Lower leg skin (tissue), 3 donors: ENCODE results near the gene COL24A1.

ENCODE experiments used
- POLR2A ChIP-seq, 2 donors: fragments of 450-650 bp; IDR thresholded peaks; one replicate each; pipeline ENCODE4 v1.6.1; 2016 to 2017; ENCODE audit warnings: antibody characterized with exemption in 2 of 2, mild to moderate bottlenecking in 1 of 2, moderate library complexity in 1 of 2
- TF ChIP-seq, protein P1 (sequence below), 3 donors: fragments of 450-650 bp; IDR thresholded peaks; one replicate each; pipeline ENCODE4 v1.5.1; 2016; ENCODE audit warnings: antibody characterized with exemption in 3 of 3, mild to moderate bottlenecking in 3 of 3, moderate library complexity in 2 of 3

DNA sequence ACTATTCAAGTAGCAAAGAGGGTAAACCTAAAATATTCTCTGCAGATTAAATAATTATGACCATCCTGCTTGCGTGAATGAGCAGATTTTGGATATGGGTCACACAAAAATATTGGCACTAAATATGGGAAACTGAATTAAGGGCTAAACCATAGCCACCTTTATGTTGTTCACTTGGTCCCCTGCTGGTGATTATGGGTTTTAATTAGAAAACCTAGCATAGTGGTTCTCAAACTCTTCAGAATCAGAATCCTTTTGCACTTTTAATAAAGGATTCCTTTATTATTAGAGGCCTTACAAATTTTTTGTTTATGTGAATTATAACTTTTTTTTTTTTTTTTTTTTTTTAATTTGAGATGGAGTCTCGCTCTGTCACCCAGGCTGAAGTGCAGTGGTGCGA is 409.8 kb downstream of the COL24A1 start:
- TF ChIP-seq, protein P1, sequence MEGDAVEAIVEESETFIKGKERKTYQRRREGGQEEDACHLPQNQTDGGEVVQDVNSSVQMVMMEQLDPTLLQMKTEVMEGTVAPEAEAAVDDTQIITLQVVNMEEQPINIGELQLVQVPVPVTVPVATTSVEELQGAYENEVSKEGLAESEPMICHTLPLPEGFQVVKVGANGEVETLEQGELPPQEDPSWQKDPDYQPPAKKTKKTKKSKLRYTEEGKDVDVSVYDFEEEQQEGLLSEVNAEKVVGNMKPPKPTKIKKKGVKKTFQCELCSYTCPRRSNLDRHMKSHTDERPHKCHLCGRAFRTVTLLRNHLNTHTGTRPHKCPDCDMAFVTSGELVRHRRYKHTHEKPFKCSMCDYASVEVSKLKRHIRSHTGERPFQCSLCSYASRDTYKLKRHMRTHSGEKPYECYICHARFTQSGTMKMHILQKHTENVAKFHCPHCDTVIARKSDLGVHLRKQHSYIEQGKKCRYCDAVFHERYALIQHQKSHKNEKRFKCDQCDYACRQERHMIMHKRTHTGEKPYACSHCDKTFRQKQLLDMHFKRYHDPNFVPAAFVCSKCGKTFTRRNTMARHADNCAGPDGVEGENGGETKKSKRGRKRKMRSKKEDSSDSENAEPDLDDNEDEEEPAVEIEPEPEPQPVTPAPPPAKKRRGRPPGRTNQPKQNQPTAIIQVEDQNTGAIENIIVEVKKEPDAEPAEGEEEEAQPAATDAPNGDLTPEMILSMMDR (IDR thresholded peaks at IDR 0.05): no peak
- TF ChIP-seq POLR2A (IDR thresholded peaks at IDR 0.05): no peak
